ENCODE results near the gene SEMA4G. TPM values are rescaled to one million over a fixed set of nuclear protein-coding genes. Genes with fewer than 3 reads are reported as not detected.

The SEMA4G gene
- polyA plus RNA-seq, 1 donor from 2014 or later: 1.7 TPM

DNA sequence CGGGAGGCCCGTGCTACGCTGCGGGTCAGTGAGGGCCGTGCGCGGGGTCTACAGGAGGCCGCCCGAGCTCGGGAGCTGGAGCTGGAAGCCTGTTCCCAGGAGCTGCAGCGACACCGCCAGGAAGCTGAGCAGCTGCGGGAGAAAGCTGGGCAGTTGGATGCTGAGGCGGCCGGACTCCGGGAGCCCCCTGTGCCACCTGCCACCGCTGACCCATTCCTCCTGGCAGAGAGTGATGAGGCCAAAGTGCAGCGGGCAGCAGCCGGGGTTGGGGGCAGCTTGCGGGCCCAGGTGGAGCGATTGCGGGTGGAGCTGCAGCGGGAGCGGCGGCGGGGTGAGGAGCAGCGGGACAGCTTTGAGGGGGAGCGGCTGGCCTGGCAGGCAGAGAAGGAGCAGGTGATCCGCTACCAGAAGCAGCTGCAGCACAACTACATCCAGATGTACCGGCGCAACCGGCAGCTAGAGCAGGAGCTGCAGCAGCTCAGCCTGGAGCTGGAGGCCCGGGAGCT, 37.3 kb downstream of the SEMA4G start:
- Histone ChIP-seq H3K9me2 (ENCODE audit: insufficient read depth, low read length) (no peaks in the 10 kb centered on the region), H3K79me2 (replicated peaks; ENCODE audit: insufficient read depth, low read length) (peaks cover 7% of the 10 kb centered on the region), H3K4me2 (ENCODE audit: low read length) (no peak overlapping the region), H3K36me3 (ENCODE audit: insufficient read depth, low read length) (no peaks in the 10 kb centered on the region), H2AFZ (ENCODE audit: low read depth, low read length) (no peak overlapping the region), H3K9me3 (ENCODE audit: low read length) (no peaks in the 10 kb centered on the region), H4K20me1 (ENCODE audit: insufficient read depth) (no peaks in the 10 kb centered on the region), H3F3A (ENCODE audit: insufficient read depth, low read length, poor library complexity, severe bottlenecking) (no peaks in the 10 kb centered on the region), H3K27ac (ENCODE audit: low read length) (no peak overlapping the region), H3K4me3 (ENCODE audit: low read length) (no peak overlapping the region), H3K9ac (ENCODE audit: low read length) (no peak overlapping the region), H3K27me3 (ENCODE audit: insufficient read depth, low read depth, low read length) (no peaks in the 10 kb centered on the region)
- TF ChIP-seq RAD21 (conservative IDR thresholded peaks at IDR 0.05) (no peak), MXI1 (conservative IDR thresholded peaks at IDR 0.05; ENCODE audit: poor library complexity, severe bottlenecking) (no peak), TAF1 (IDR thresholded peaks at IDR 0.05; ENCODE audit: low read depth) (no peak), EZH2 (IDR thresholded peaks at IDR 0.05; ENCODE audit: borderline replicate concordance, insufficient read depth, low read length, poor library complexity, severe bottlenecking) (no peak)

GRCh38 chr10:101007099-101007711, 37.9 kb downstream of the SEMA4G start:
- H3K9ac ChIP-seq (ENCODE audit: low read length): no peak overlapping the region
- TF ChIP-seq, protein P1, sequence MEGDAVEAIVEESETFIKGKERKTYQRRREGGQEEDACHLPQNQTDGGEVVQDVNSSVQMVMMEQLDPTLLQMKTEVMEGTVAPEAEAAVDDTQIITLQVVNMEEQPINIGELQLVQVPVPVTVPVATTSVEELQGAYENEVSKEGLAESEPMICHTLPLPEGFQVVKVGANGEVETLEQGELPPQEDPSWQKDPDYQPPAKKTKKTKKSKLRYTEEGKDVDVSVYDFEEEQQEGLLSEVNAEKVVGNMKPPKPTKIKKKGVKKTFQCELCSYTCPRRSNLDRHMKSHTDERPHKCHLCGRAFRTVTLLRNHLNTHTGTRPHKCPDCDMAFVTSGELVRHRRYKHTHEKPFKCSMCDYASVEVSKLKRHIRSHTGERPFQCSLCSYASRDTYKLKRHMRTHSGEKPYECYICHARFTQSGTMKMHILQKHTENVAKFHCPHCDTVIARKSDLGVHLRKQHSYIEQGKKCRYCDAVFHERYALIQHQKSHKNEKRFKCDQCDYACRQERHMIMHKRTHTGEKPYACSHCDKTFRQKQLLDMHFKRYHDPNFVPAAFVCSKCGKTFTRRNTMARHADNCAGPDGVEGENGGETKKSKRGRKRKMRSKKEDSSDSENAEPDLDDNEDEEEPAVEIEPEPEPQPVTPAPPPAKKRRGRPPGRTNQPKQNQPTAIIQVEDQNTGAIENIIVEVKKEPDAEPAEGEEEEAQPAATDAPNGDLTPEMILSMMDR (IDR thresholded peaks at IDR 0.05; ENCODE audit: poor library complexity, severe bottlenecking): no peak
- no peak for TF ChIP-seq TAF1 (IDR thresholded peaks at IDR 0.05; ENCODE audit: low read depth)
- no peak for TF ChIP-seq POLR2AphosphoS5 (IDR thresholded peaks at IDR 0.05)
- TF ChIP-seq EP300 (conservative IDR thresholded peaks at IDR 0.05; ENCODE audit: poor library complexity, severe bottlenecking): no peak
- no peak for TF ChIP-seq MXI1 (conservative IDR thresholded peaks at IDR 0.05; ENCODE audit: poor library complexity, severe bottlenecking)
- no peak for TF ChIP-seq EZH2 (IDR thresholded peaks at IDR 0.05; ENCODE audit: borderline replicate concordance, insufficient read depth, low read length, poor library complexity, severe bottlenecking)
- TF ChIP-seq RAD21 (conservative IDR thresholded peaks at IDR 0.05): no peak
- TF ChIP-seq SMC3 (conservative IDR thresholded peaks at IDR 0.05; ENCODE audit: poor library complexity): no peak
- TF ChIP-seq, protein P2, sequence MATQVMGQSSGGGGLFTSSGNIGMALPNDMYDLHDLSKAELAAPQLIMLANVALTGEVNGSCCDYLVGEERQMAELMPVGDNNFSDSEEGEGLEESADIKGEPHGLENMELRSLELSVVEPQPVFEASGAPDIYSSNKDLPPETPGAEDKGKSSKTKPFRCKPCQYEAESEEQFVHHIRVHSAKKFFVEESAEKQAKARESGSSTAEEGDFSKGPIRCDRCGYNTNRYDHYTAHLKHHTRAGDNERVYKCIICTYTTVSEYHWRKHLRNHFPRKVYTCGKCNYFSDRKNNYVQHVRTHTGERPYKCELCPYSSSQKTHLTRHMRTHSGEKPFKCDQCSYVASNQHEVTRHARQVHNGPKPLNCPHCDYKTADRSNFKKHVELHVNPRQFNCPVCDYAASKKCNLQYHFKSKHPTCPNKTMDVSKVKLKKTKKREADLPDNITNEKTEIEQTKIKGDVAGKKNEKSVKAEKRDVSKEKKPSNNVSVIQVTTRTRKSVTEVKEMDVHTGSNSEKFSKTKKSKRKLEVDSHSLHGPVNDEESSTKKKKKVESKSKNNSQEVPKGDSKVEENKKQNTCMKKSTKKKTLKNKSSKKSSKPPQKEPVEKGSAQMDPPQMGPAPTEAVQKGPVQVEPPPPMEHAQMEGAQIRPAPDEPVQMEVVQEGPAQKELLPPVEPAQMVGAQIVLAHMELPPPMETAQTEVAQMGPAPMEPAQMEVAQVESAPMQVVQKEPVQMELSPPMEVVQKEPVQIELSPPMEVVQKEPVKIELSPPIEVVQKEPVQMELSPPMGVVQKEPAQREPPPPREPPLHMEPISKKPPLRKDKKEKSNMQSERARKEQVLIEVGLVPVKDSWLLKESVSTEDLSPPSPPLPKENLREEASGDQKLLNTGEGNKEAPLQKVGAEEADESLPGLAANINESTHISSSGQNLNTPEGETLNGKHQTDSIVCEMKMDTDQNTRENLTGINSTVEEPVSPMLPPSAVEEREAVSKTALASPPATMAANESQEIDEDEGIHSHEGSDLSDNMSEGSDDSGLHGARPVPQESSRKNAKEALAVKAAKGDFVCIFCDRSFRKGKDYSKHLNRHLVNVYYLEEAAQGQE (IDR thresholded peaks at IDR 0.05; ENCODE audit: borderline replicate concordance): no peak
- H3K79me2 ChIP-seq (replicated peaks; ENCODE audit: insufficient read depth, low read length): peaks cover 3% of the 10 kb centered on the region
- H3K9me2 ChIP-seq (ENCODE audit: insufficient read depth, low read length): no peaks in the 10 kb centered on the region
- no peaks in the 10 kb centered on the region for H3F3A ChIP-seq (ENCODE audit: insufficient read depth, low read length, poor library complexity, severe bottlenecking)
- H3K9me3 ChIP-seq (ENCODE audit: low read length): no peaks in the 10 kb centered on the region
- no peak overlapping the region for H2AFZ ChIP-seq (ENCODE audit: low read depth, low read length)
- no peaks in the 10 kb centered on the region for H4K20me1 ChIP-seq (ENCODE audit: insufficient read depth)
- H3K27ac ChIP-seq (ENCODE audit: low read length): no peak overlapping the region
- H3K4me3 ChIP-seq (ENCODE audit: low read length): no peak overlapping the region
- no peak overlapping the region for H3K4me2 ChIP-seq (ENCODE audit: low read length)
- no peaks in the 10 kb centered on the region for H3K36me3 ChIP-seq (ENCODE audit: insufficient read depth, low read length)
- H3K27me3 ChIP-seq (ENCODE audit: insufficient read depth, low read depth, low read length): no peaks in the 10 kb centered on the region
